Fibroblast of the conjunctiva (primary cell): Measurements from ENCODE around the gene ZNF827.

ENCODE experiments used
- DNase-seq: peaks from one replicate; pipeline ENCODE4 v3.0.0-alpha.2; 2010; ENCODE audit warnings: low read depth

The ZNF827 gene, protein sequence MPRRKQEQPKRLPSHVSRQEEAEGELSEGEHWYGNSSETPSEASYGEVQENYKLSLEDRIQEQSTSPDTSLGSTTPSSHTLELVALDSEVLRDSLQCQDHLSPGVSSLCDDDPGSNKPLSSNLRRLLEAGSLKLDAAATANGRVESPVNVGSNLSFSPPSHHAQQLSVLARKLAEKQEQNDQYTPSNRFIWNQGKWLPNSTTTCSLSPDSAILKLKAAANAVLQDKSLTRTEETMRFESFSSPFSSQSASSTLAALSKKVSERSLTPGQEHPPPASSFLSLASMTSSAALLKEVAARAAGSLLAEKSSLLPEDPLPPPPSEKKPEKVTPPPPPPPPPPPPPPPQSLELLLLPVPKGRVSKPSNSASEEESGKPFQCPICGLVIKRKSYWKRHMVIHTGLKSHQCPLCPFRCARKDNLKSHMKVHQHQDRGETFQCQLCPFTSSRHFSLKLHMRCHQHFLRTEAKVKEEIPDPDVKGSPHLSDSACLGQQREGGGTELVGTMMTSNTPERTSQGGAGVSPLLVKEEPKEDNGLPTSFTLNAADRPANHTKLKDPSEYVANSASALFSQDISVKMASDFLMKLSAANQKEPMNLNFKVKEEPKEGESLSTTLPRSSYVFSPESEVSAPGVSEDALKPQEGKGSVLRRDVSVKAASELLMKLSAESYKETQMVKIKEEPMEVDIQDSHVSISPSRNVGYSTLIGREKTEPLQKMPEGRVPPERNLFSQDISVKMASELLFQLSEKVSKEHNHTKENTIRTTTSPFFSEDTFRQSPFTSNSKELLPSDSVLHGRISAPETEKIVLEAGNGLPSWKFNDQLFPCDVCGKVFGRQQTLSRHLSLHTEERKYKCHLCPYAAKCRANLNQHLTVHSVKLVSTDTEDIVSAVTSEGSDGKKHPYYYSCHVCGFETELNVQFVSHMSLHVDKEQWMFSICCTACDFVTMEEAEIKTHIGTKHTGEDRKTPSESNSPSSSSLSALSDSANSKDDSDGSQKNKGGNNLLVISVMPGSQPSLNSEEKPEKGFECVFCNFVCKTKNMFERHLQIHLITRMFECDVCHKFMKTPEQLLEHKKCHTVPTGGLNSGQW

DNA sequence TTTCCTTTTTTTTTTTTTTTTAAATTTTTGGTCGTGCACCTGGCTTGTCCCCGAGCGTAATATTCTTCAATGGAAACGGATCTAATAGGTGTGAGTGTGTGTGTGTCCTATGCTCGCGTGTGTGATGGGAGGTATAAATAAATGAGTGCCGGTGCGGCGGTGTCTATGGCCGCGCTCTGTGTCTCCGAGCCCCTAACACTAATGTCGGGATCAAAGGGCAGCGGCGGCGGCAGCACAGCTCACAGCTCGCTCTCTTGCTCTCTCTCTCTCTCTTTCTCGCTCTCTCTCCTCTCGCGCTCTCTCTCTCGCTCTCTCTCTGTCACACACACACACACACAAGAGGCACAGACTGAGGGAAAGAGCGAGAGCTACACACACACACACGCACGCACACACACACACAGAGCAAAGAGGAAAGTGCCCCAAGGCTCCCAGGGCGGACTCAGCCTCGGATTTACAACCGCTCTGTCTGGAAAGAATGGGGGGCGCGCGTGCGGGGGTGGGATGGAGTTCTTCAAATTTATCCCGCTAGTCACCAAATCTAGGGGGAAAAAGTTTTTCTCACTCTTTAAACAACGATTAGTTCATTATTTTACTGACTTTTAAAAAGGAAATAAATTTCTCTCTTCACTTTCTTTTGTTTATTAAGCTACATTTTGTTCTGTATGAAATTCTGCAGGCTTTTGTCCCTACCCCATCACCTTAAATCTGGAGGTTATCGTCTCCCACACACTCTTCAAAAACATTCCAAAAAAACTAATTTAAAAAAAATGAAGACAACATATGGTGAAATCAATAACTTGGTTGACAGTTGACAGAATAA lies at the start of gene ZNF827:
Gene ZNF827, minus strand, starts transcription at position 206 of the 823 bp plus-strand sequence. CDS start 416 bp downstream, outside the sequence.
- DNase-seq = peak; percentile 56

DNA sequence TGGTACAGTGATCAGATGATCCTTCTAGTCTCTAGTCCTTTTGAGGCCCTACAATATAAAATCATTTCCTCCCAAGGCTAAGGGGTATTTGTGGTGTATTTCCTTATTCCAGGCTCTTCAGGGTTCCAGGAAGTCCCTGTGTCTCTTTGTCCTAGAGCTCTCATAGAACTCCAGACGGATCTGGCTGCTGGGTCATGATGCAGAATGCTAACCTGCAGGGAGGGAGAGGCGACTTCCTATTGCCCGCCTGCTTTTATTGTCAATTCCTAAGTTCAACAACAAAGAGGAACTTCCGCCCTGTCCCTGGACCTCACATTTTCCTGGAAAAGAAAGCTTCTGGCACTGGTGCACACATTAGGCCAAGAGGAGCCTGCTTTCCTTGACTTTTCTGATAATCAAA lies 45.9 kb upstream of the ZNF827 start:
- DNase-seq = no peak

DNA sequence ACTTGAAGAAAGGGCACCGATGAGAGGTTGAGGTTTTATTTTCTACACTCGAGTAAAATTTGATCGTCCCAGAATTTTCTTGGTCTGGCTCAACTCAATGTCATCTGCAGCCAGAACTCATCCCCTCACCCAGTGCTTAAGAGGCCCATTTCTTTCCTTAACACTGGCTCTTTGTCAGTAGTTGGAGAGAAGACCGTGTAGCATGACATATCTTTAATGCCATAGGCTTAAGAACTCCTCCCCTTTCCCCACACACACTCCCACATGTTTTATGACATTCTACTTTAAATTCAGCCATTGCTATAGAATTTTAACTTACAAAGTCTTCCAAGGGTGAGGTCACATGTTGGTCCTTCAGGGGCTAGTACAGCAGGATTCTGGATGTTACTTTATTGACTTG lies 44.2 kb upstream of the ZNF827 start:
- no peak for DNase-seq

DNA sequence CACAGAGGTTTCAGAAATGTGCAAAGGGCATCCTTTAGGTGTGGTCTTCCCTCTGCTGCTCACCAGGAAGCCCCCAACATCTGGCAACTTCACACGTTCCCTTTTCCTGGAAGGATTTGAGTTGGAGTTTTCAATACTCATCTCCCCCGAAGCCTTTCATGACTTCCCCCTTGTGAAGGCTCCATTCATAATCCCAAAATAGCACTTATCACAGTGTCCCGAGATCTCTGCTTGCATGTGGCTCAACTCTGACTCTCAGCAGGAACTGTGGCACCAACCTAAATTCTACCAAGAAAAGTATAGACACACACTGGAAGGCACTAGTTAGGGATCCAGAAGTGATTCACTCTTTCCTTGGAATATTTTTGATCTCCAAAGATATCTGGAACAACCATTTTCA lies 40.5 kb upstream of the ZNF827 start:
- no peak for DNase-seq

DNA sequence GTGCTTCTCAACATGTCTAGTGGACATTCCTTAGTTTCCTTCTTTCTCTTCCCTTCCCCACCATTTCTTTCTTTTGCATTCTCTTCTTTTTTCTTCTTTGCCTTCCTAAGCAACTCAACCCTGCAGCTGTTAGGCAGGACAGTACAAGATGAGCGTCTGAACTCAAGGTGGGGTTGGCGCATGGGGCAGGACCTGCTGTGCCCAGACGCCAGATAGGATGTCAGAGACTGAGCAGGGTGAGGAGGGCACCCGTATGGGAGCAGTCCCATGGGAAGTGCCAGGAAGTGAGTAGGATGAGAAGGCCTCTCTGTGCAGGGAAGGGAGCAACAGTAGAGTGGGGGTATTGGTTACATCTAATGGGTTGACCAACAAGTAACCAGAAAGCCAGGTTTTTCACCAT lies 38.1 kb upstream of the ZNF827 start:
- DNase-seq = no peak

DNA sequence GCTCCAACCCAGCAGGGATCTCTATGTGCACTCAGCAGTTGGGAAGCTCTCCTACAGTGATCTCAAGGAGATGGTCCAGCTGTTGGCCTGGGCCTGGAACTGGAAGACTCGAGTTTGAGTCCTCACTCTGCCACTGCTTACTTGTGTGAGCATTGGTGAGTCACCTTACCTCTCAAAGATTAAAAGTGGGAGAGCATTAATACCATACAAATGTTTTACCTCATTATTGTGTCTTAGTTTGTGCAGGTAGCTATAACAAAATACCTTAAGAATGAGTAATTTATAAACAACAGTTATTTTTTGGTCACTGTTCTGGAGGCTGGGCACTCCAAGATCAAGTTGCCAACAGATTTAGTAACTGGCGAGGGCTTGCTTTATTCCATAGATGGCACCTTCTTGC lies 21.4 kb upstream of the ZNF827 start:
- no peak for DNase-seq

DNA sequence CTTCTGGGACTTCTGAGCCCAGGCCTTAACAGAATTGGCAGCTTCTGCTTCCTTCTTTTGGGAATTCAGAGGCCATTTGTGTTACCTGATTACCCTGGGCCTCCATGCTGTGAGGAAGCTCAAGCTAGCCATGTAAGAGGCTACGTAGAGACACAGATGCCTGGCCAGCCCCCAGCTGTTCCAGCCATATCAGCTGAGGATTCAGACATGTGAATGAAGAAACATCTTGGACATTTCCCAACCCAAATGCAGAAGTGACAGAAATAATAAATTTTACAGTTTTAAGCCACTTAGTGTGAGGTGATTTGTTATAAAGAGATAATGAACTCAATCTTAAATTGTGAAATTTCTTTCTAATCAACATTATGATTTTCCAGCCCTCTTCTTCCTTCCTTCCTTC lies 18.7 kb upstream of the ZNF827 start:
- DNase-seq = no peak

DNA sequence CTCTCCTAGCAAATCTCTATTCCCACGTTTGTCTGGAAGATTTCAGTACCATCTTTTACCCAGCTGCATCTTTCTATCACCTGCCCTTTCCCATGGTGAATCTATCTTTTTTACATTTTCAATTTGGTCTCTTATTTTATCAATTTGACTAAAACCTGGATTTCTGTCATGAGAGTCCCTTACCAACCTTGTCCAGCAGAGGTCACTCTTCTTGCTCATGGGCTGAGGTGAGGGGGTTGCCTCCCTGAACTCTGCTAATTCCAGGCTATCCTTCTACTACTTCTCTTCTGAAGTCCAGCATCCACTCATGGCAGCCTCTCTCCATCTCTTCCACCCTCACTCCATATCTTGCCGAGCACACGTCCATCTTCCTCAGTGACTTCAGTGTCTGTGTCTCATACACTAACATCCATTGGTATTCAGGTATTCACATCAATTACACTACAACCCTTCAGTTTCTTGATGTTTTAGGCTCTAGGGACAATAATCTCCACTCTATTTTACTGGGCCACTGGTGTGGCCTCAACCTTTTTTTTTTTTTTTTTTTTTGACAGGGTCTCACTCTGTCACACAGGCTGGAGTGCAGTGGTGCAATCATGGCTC lies 17.8 kb upstream of the ZNF827 start:
- no peak for DNase-seq

DNA sequence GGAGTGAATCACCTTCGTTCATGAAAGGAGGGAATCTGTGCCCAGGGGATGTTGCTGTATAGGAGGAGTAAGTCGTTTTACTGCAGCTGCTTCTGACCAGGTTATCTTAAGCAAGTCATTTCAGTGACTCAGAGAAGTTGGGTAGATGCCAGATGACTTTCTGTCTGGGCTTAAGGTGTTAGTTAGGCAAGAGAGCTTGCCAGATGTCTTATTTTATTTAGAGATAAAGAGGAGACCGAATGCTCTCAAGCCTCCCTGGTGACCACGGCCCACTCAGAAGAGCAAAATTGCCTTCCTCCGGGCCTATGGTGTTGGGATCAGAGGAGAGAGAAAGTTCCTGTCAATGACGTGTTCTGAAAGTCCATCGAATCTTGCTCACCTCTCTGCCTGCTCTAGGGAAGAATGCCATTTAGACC lies 16.3 kb upstream of the ZNF827 start:
- no peak for DNase-seq

DNA sequence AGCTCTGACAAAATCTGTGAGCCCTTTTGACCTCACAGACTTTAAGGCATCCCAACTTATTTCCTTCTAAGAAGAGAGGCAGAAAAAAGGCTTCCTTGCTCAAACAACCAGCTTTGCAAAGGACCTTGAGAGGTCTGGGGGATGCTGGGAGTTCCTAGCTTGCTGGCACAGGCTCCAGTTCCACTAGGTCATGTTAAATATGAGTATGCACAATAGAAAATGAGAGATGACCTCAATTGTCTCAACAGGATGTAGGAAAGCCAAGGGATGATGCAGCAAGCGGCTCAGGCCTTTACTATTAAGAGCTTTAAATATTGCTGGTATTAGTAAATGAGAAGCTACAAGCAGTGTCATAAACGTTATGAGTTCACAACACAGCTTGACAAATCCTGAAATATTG lies 13.3 kb upstream of the ZNF827 start:
- no peak for DNase-seq

DNA sequence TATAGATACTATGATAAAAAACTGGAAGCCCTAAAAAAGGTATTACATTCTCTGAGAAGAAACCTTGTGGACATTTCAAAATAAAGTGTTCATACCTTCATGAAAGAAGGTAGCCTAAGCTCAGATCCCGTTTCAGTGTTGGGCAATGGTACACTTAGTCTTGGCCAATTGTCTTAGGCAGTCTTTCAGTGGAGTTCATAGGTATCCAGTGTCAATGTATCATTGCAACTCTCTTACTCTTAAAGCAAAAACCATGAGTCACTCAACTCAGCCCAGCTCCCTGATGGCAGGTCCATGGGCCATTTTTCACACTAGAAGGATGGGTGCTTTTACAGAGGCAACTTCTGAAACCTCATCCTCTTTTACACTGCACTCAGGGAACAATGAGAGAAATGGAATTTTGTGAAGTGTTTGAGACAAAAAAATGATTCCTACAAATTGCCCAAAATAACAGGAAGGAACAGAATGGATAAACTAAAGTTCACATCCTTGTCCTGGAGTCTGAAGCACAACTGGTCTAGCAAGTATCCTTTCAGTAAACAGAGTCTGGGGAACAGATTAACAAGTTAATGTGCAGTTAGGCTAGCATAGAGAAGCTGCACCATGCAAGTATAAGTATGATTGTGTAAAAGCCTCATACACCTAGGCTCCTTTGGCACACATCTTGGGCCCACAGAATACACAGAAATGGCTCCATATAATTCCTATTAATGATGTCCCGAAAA lies 7.0 kb upstream of the ZNF827 start:
- no peak for DNase-seq

DNA sequence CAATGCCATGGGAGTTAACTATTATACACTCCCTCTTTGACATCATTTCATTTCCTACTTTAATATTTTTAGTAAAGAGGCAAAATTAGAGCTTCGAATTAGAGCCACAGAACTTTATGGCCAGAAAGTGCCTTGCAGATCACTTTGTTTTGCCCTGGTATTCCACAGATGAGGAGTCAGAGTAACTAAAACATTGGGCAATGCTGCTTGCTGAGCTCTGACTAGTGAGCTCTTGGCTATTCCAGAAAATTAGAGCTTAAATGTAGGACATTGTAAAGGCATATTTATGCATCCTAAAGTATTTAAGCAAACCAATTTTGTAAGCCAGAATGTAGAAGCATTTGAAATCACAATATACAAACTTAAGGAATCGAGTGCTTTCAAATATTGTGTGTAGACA lies 6.3 kb upstream of the ZNF827 start:
- DNase-seq = no peak

DNA sequence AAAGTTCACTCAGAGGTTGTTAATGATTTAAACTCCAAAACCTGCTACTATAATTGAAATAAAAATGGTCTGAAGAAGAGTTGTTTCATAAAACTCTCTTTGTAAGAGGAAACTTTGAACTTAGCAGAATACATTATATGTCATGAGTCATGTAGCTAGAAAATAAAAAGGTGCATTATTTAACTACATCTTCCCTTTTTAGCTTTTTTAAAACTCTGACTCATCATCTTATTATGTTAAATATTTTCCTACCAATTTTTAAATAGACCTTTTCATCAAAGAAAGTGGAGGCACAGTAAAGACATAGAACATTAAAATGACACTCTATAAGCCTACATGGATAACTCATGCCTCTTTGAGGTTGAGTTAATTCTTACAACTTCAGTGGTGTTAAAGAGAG lies 1.2 kb upstream of the ZNF827 start:
- DNase-seq = no peak

DNA sequence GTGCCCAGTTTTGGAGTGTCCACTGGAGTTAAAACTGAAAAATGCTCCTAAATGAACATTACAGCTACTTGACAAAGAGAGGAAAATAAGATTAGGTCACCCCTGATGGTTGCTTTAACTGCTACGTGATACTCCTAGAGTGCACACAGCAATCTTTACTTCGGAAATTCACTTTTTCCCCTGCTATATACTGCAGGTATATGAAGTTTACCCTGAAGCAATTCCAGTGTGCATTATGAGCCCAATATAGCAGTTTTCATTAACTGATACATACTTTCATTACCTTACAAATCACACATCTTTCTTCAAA lies 773 bp upstream of the ZNF827 start:
- no peak for DNase-seq

DNA sequence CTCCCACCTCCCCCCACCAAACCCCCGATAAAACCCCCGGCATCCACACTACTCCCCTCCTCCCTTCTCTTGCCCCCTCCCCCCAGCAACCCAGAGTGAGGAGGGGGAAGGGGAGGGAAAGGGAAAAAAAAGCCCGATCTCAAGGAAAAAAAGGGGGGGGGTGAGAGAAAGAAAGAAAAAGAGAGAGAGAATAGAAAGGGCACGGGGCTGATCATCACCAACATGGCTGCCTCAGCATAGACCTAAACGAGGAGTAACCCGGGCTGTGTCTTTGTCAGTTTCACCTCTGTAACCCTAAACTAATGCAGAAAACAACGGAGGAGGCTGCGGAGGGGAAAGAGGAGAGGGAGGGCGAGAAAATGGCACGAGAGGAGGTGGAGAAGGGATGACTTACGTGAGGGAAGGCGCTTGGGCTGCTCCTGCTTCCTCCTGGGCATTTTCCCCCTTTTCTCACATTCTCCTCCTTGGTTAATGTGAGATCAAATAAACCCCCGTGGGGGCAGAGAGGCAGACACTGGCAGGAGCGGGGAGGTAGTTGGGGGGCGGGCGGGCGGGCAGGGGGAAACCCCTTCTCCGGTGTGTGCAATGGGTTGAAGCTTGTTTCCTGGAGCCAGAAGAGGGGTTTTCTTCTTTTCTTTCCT lies 532 bp downstream of the ZNF827 start:
- DNase-seq = no peak

DNA sequence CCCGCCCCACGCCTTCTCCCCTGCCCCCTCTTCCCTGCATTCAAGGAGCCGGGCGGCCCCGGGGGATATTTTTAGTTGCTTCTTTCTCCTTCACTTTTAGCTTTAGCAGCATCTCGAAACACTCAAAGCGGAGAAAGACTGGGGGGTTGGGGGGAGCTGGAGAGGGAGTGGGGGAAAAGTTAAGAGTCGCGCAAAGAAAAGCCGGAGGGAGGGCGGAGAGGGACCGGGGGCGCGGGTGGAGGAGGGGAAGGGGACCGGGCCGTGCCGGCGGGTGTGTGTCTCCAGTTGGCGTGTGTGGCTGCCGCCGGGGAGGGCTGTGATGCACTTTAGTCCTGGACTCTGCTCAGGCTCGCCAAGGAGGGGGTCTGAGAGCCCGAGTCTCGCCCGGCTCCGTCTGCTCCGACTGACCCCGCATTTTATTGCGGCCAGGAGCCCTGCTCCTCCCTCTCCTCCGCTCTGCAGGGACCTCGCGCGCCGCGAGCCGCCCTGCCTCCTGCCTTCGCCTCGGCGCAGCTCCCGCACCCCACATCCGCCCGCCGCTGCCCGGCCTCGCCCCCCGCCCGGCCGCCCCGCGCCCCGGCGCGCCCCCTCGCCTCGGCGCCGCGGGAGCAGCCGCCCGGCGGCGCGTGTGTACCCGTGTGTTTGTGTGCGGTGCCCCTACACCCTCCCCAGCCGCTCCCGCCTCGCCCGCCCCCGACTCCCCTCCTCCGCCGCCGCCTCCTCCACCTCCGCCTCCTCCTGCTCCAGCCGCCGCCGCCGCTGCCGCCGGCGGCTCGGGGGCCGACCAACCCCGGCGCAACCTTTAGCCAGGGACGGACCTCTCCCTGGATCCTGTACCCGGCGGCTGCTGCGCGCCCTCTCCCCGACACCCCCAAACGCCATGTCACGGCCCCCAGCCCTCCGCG lies 1.4 kb downstream of the ZNF827 start:
- DNase-seq = no peak

DNA sequence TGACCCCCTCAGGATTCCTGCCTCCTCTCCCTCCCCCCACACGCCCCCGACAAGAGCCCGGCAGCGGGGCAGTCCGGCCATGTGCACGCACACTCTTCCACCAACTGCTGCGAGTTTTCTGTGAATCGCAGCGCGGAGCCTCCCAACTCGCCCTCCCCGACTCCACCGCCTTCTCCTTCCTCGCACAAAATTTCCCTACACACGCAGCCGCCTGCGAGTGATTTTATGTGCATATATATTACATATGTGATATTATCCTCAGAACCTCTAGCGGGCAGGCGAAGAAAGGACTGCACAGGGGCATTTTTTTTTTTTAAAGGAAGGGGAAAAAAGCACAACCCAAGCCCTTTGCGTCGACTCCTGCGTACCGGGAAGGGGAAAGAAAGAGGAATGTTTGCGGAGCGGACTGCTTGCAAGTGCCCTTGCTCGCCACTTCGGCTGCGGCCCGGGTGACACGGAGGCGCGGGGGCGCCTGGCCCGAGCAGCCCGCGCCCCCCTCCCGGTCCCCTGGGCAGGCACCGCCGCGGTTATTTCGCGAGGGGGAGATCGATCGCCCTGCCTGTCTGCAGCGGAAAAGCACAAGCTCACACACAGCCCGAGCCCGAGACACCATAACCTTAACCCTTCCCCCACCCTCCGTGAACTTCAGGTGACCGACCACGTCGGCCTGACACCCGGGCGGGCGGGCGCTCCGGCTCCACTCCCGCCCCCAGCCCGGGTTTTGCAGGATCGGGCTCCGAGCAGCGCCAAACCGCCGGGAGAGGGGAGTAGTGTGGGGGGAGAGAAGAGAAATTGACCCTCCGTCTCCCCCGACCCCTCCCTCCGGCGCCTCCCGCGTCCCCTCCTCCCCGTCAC lies 2.3 kb downstream of the ZNF827 start:
- peak; percentile 49 for DNase-seq
